Measurements from ENCODE around the gene STK32B. TPM values are rescaled to one million over a fixed set of nuclear protein-coding genes. Genes with fewer than 3 reads are reported as not detected.

The STK32B gene
- total RNA-seq, 4 donors from 2014 or later = 0.39 to 2.7 (median 2.4) TPM

GRCh38 chr4:5473125-5473524 lies 421.8 kb downstream of the STK32B start:
- TF ChIP-seq EP300 (IDR thresholded peaks at IDR 0.05) = no peak
- no peak for TF ChIP-seq POLR2A (IDR thresholded peaks at IDR 0.05)
- no peak for TF ChIP-seq CTCF (IDR thresholded peaks at IDR 0.05)
- H3K27me3 ChIP-seq = no peaks in the 10 kb centered on the region
- peaks cover 0 to 17% (median 0%) of the 10 kb centered on the region in 3 donors for H3K36me3 ChIP-seq
- DNase-seq (ENCODE audit: low spot score in 2 of 2) = no peak
- no peaks in the 10 kb centered on the region for H3K4me1 ChIP-seq
- 86 to 87% methylated on average over 5 of the region's 5 CpGs for WGBS, 2 donors
- H3K4me3 ChIP-seq = no peak overlapping the region
- H3K9me3 ChIP-seq = peaks cover 0 to 23% (median 0%) of the 10 kb centered on the region in 4 donors
- no peak overlapping the region for H3K27ac ChIP-seq

- no peaks in the 10 kb centered on the region for H3K27me3 ChIP-seq
- peaks cover 0 to 37% (median 0%) of the 10 kb centered on the region in 4 donors for H3K9me3 ChIP-seq
- 93% methylated on average over 9 of the region's 9 CpGs for WGBS, 2 donors
- H3K27ac ChIP-seq = no peak overlapping the region
- peaks cover 0 to 14% (median 0%) of the 10 kb centered on the region in 3 donors for H3K36me3 ChIP-seq
- H3K4me1 ChIP-seq = no peaks in the 10 kb centered on the region
- no peak for DNase-seq (ENCODE audit: low spot score in 2 of 2)
- TF ChIP-seq EP300 (IDR thresholded peaks at IDR 0.05) (no peak), POLR2A (IDR thresholded peaks at IDR 0.05) (no peak), CTCF (IDR thresholded peaks at IDR 0.05) (no peak)
- no peak overlapping the region for H3K4me3 ChIP-seq
Observed at GRCh38 chr4:5474756-5475155, 423.5 kb downstream of the STK32B start.

GRCh38 chr4:5477613-5478012 lies 426.3 kb downstream of the STK32B start:
- no peaks in the 10 kb centered on the region for H3K27me3 ChIP-seq
- DNase-seq (ENCODE audit: low spot score in 2 of 2) = no peak
- TF ChIP-seq POLR2A (IDR thresholded peaks at IDR 0.05) (no peak), EP300 (IDR thresholded peaks at IDR 0.05) (no peak), CTCF (IDR thresholded peaks at IDR 0.05) (no peak)
- peaks cover 0 to 62% (median 0%) of the 10 kb centered on the region in 4 donors for H3K9me3 ChIP-seq
- no peak overlapping the region for H3K27ac ChIP-seq
- no peaks in the 10 kb centered on the region for H3K4me1 ChIP-seq
- H3K36me3 ChIP-seq = peaks cover 0 to 14% (median 0%) of the 10 kb centered on the region in 3 donors
- 79 to 90% methylated on average over 8 of the region's 8 CpGs for WGBS, 2 donors
- H3K4me3 ChIP-seq = no peak overlapping the region

GRCh38 chr4:5478169-5478568 lies 426.9 kb downstream of the STK32B start:
- no peak for TF ChIP-seq CTCF (IDR thresholded peaks at IDR 0.05)
- TF ChIP-seq EP300 (IDR thresholded peaks at IDR 0.05) = no peak
- no peak for TF ChIP-seq POLR2A (IDR thresholded peaks at IDR 0.05)
- 58 to 62% methylated on average over 4 of the region's 4 CpGs for whole genome bisulfite sequencing, 2 donors
- H3K4me1 ChIP-seq = no peaks in the 10 kb centered on the region
- peaks cover 0 to 12% (median 0%) of the 10 kb centered on the region in 3 donors for H3K36me3 ChIP-seq
- H3K27ac ChIP-seq = no peak overlapping the region
- H3K27me3 ChIP-seq = no peaks in the 10 kb centered on the region
- no peak for DNase-seq (ENCODE audit: low spot score in 2 of 2)
- no peak overlapping the region for H3K4me3 ChIP-seq
- peaks cover 0 to 65% (median 0%) of the 10 kb centered on the region in 4 donors for H3K9me3 ChIP-seq

GRCh38 chr4:5478697-5479096 lies 427.4 kb downstream of the STK32B start:
- WGBS, 2 donors = 85 to 87% methylated on average over 6 of the region's 6 CpGs
- TF ChIP-seq EP300 (IDR thresholded peaks at IDR 0.05) (no peak), CTCF (IDR thresholded peaks at IDR 0.05) (no peak), POLR2A (IDR thresholded peaks at IDR 0.05) (no peak)
- no peak for DNase-seq (ENCODE audit: low spot score in 2 of 2)

More at GRCh38 chr4:5478697-5479096, 427.4 kb downstream of the STK32B start:
- H3K4me3 ChIP-seq = no peak overlapping the region
- H3K9me3 ChIP-seq = peaks cover 0 to 66% (median 0%) of the 10 kb centered on the region in 4 donors
- H3K27ac ChIP-seq = no peak overlapping the region
- H3K27me3 ChIP-seq = no peaks in the 10 kb centered on the region
- H3K36me3 ChIP-seq = peaks cover 0 to 7% (median 0%) of the 10 kb centered on the region in 3 donors
- no peaks in the 10 kb centered on the region for H3K4me1 ChIP-seq
